ENCODE results near the gene ANGEL2.
"Not testable (repeated sequence)": the region's sequence is repeated elsewhere in the genome, so short reads cannot be mapped to it uniquely, and the experiment has no call there.

The ANGEL2 gene

DNA sequence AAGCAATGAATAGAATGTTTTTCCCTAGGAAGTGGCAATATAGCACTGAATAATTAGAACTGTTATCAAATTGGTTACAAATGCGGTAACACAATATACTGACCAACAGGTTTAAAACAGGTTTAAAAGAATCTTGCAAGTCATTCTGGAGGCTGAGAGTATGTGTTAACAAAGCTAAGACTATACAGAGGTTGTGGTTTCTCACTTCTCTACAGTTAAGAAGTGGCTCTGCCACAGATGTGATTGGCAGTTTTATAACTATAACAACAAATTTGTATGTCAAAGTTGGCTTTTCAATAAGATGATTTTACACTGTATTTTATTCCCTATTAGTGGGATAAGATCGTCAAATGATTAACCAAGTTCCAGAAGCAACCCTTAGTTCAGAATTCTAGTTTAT is 7.1 kb downstream of the ANGEL2 start:
- Histone ChIP-seq H3K9me3 (no peaks in the 10 kb centered on the region), H3K27me3 (no peaks in the 10 kb centered on the region), H3K27ac (no peak overlapping the region), H3K36me3 (peaks cover 63% of the 10 kb centered on the region), H3K4me1 (ENCODE audit: control insufficient read depth in 1 of 2, insufficient read depth in 1 of 2, low read depth in 1 of 2, low read length in 1 of 2) (no peaks in the 10 kb centered on the region), H3K4me3 (ENCODE audit: low read depth in 1 of 2, low read length in 1 of 2) (no peak overlapping the region)
- TF ChIP-seq, protein P1, sequence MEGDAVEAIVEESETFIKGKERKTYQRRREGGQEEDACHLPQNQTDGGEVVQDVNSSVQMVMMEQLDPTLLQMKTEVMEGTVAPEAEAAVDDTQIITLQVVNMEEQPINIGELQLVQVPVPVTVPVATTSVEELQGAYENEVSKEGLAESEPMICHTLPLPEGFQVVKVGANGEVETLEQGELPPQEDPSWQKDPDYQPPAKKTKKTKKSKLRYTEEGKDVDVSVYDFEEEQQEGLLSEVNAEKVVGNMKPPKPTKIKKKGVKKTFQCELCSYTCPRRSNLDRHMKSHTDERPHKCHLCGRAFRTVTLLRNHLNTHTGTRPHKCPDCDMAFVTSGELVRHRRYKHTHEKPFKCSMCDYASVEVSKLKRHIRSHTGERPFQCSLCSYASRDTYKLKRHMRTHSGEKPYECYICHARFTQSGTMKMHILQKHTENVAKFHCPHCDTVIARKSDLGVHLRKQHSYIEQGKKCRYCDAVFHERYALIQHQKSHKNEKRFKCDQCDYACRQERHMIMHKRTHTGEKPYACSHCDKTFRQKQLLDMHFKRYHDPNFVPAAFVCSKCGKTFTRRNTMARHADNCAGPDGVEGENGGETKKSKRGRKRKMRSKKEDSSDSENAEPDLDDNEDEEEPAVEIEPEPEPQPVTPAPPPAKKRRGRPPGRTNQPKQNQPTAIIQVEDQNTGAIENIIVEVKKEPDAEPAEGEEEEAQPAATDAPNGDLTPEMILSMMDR (IDR thresholded peaks at IDR 0.05), result no peak

DNA sequence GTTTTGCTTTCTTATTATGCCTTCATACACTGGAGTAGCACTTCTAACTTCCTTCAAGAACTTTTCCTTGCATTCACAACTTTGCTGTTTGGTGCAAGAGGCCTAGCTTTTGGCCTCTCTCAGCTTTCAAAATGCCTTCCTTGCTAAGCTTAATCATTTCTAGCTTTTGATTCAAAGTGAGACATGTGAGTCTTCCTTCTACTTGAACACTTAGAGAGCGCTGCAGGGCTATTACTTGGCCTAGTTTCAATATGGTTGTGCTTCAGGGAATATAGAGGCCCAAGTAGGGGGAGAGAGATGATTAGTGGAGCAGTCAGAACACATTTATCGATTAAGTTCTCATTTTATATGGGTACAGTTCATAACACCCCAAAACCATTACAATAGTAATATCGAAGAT is 12.4 kb downstream of the ANGEL2 start:
- H3K27ac ChIP-seq, result no peak overlapping the region
- H3K36me3 ChIP-seq, result peaks cover 87% of the 10 kb centered on the region
- H3K4me3 ChIP-seq (ENCODE audit: low read depth in 1 of 2, low read length in 1 of 2), result no peak overlapping the region
- TF ChIP-seq, protein P1 (IDR thresholded peaks at IDR 0.05), result no peak
- no peaks in the 10 kb centered on the region for H3K4me1 ChIP-seq (ENCODE audit: control insufficient read depth in 1 of 2, insufficient read depth in 1 of 2, low read depth in 1 of 2, low read length in 1 of 2)
- no peaks in the 10 kb centered on the region for H3K9me3 ChIP-seq
- H3K27me3 ChIP-seq, result no peaks in the 10 kb centered on the region

DNA sequence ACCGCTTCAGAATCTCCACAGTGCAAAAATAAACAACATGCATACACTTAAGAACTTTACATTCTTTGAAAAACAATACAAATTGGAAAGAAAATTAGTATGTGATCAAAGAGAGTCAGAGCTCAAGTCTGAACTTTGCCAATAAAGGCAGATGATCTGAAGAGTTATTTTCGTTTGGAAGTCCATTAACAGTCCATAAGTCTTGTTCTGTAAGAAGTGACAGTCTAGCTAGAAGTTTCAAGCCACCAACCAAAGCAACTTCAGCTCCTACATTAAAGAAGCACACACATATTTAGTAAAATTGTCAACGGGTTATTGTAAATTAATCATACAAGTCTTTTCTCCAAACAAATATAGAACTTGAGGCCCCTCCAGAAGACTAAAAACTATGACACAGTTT is 20.7 kb downstream of the ANGEL2 start:
- no peaks in the 10 kb centered on the region for H3K4me1 ChIP-seq (ENCODE audit: control insufficient read depth in 1 of 2, insufficient read depth in 1 of 2, low read depth in 1 of 2, low read length in 1 of 2)
- H3K9me3 ChIP-seq, result no peaks in the 10 kb centered on the region
- no peaks in the 10 kb centered on the region for H3K27me3 ChIP-seq
- H3K4me3 ChIP-seq (ENCODE audit: low read depth in 1 of 2, low read length in 1 of 2), result no peak overlapping the region
- H3K36me3 ChIP-seq, result peaks cover 60% of the 10 kb centered on the region
- TF ChIP-seq, protein P1 (IDR thresholded peaks at IDR 0.05), result no peak
- no peak overlapping the region for H3K27ac ChIP-seq

DNA sequence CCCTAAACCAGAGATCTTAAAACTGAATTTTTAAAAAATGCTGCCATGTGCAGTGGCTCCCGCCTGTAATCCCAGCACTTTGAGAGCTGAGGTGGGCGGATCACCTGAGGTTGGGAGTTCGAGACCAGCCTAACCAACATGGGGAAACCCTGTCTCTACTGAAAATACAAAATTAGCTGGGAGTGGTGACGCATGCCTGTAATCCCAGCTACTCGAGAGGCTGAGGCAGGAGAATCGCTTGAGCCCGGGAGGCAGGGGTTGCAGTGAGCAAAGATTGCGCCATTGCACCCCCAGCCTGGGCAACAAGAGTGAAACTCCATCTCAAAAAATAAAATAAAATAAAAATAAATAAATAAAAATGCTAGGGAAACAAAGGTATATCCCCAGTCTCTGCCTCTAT is 21.7 kb downstream of the ANGEL2 start:
- peaks cover 59% of the 10 kb centered on the region for H3K36me3 ChIP-seq

DNA sequence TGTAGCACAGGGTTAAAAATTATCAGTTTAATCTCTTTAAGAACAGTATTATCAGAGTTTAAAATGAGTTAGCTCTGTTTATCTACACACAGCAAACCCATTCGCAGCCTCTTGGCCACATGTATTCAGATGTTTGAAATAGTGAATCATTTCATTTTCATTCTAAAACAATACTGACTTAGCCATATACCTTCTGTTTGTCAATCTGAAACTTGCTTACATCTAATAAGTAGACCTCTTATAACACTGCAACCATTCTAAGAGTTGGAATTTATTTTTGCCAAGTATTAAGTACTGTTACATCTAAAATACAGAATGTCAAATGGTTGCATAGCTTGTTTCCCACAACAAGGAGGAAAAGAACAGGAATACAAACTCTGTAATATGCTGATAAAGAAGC is 25.4 kb downstream of the ANGEL2 start:
- H3K9me3 ChIP-seq, result no peaks in the 10 kb centered on the region
- TF ChIP-seq, protein P1 (IDR thresholded peaks at IDR 0.05), result no peak
- H3K27me3 ChIP-seq, result no peaks in the 10 kb centered on the region
- peaks cover 36% of the 10 kb centered on the region for H3K36me3 ChIP-seq
- no peak overlapping the region for H3K27ac ChIP-seq
- no peak overlapping the region for H3K4me3 ChIP-seq (ENCODE audit: low read depth in 1 of 2, low read length in 1 of 2)
- H3K4me1 ChIP-seq (ENCODE audit: control insufficient read depth in 1 of 2, insufficient read depth in 1 of 2, low read depth in 1 of 2, low read length in 1 of 2), result no peaks in the 10 kb centered on the region

More for the DNA sequence above, 21.7 kb downstream of the ANGEL2 start:
- H3K27me3 ChIP-seq; H3K4me3 ChIP-seq (ENCODE audit: low read depth in 1 of 2, low read length in 1 of 2); H3K27ac ChIP-seq; H3K4me1 ChIP-seq (ENCODE audit: control insufficient read depth in 1 of 2, insufficient read depth in 1 of 2, low read depth in 1 of 2, low read length in 1 of 2); H3K9me3 ChIP-seq: not testable (repeated sequence)

DNA sequence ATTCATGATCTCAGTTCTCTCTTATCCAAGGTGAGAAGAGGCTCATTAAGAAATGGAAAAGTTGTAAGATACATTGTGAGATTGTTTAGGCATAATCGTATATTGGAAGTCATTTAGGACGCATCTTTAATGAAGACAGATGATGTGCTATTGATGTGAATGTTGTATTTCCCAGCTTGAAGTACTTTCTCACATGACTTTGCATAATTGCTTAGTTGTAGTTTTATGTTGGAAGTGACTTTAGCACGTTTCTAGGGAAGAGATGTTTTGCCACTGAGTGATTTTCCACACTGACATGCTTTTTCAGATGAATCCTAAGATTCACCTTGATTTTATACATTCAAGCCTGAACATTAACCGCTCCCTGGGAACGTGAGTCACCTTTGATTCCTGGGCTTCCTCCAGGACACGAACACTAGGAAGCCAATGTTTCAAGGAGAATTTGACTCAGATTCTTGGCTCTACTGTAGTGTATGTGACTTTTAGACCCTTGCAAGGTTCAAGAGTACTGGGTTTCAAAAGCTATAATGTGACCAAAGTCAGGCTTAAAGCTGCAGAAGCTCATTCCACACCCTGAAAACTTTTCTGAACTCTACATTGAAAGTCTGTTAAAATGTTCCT is 27.9 kb downstream of the ANGEL2 start:
- H3K27me3 ChIP-seq, result no peaks in the 10 kb centered on the region
- H3K27ac ChIP-seq, result no peak overlapping the region

More for the DNA sequence above, 27.9 kb downstream of the ANGEL2 start:
- H3K9me3 ChIP-seq, result no peaks in the 10 kb centered on the region
- TF ChIP-seq, protein P1 (IDR thresholded peaks at IDR 0.05), result no peak
- H3K4me3 ChIP-seq (ENCODE audit: low read depth in 1 of 2, low read length in 1 of 2), result no peak overlapping the region
- H3K36me3 ChIP-seq, result peaks cover 15% of the 10 kb centered on the region
- H3K4me1 ChIP-seq (ENCODE audit: control insufficient read depth in 1 of 2, insufficient read depth in 1 of 2, low read depth in 1 of 2, low read length in 1 of 2), result no peaks in the 10 kb centered on the region

Data from neutrophil (primary cell).